Limb (tissue), 2 donors: ENCODE measurements around the gene TMEM97.

ENCODE experiments used
- DNase-seq, 2 donors: peaks; one replicate each; pipeline ENCODE4 v3.0.0-alpha.2; 2016; ENCODE audit errors: extremely low spot score in 2 of 2

TMEM97 gene

DNA sequence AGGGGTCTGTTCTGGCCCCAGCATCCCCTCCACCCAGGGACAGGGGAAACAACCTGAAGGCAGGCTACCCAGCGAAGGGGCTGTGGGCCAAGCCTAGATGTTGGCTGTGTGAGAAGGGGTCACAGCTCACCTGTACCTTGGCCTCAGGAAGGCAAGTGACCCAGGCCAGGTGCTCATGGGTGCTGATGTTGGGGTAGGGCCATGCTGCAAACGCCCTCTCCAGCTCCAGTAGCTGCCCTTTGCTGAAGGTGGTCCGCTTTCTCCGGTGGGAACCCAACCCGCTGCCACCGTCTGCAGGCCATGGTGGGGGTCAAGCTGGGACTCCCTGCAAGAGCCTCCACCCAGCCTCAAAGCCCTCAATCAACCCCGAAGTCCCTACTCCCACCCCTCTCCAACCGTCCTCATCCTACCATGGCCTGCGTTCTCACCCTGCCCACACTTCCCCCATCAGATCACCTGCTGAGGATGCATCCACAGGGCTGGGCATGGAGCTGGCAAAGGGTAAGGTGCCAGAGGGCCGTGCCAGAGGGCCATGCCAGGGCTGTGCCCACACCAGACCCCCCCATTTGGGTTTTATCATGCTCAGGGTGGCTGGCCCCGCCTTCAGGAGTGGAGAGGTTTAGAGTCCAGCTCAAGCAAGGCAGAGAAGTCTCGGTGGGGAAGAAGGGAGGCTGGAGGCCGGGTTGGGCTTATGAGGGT is 45.8 kb downstream of the TMEM97 start, which contains the start of gene SEBOX:
Gene SEBOX (minus strand): TSS at position 535 of the 699 bp plus-strand sequence. CDS start 48 bp downstream, at position 487.
- DNase-seq: no peak

DNA sequence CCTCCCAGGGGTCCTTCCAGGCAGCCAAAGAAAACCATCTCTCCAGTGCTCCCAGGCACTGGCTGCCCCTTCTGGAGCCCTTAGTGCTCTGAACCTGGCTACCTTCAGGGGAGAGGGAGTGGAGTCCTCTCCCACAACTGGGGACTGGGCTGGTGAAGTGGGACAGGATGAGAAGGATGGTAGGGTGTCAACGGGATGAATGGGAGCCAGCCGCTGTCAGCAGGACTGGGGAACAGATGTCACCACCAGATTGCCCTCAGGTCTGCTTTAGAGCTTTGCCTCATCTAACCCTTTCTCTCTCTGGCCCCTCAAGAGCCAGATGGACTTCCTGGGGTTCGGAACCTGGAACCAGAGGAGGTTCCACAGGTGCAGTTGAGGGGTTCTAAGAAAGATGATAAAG is 46.5 kb downstream of the TMEM97 start:
- DNase-seq: no peak

- no peak for DNase-seq
Measured at GRCh38 chr17:28366605-28367004, 47.6 kb downstream of the TMEM97 start.

DNA sequence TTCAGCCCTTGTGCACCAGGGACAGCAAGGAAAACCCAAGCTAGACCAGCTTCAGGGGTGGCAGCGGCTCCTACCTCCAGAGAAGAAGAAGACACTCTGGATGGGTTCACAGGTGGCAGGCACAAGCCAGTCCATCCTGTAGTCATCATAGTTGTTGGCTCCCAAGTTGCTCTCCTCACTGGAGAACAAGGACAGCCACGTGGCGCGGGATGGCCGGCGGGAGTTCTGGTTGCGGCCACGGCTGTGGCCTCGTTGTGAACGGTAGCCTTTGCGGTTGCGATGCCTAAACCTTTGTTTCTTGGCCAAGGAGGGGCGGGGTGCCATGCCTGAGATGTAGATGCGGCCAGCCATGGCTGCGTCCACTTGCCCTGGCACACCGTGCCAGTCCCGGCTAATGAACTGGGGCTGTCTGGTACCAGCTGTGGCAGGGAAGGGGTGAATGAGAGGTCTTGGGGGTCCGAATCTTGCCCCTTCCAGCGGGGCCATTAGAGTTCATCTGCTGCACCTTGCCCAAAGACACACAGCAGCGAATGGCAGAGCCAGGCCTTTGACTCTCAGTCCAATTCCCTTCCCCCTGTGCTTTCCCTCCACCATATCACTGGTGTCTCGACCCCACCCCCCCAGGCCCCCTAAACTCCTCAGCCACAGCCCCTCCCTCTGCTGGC is 48.8 kb downstream of the TMEM97 start:
- DNase-seq: no peak

DNA sequence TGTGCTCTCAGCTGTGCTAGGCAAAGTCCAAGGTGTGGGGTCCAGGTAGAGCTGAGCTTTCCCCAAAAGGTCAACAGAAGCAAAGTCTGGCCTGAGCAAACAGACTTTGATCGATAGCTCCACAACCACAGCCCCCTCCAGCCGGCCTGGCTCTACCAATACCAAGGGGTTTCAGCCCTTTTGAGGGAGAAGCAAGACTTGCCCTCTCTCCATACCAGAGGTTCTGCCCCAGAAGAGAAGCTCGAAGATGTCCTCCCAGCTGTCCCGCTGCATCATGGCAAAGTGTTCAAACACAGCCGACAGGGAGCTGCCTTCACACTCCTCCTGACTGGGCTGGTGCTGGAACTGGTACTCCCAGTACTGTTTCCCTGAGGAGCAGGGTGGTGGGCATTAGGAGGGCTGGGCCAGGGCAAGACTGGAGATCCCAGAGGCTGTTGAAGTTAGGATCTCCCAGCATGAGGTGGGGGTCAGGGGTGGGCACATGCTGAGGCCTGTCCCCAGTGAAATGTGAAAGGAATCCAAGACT is 49.4 kb downstream of the TMEM97 start:
- DNase-seq: no peak

GRCh38 chr17:28368915-28369683 is 50.1 kb downstream of the TMEM97 start:
- DNase-seq: no peak

DNA sequence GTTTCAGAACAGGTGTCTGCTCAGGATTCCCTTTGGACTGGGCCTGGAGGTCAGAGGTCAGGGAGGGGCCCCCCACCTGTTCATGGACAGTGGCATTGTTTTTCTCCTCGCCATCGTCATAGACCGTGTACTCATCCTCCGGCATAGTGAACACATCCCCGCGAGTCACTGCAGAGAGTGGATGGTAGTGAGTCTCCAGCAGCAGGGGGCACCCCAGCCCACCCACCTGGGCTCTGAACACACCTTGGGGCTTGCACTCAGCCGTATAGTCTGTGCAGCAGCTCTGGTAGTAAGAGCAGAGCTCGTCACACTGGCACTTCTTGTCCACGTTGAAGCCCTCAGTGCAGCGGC is 50.7 kb downstream of the TMEM97 start:
- no peak for DNase-seq

GRCh38 chr17:28370035-28370743 is 51.2 kb downstream of the TMEM97 start, which contains the start of gene VTN:
Gene VTN, minus strand, starts transcription at chr17:28370307. Its CDS starts 104 bp downstream, at chr17:28370203.
- no peak for DNase-seq

DNA sequence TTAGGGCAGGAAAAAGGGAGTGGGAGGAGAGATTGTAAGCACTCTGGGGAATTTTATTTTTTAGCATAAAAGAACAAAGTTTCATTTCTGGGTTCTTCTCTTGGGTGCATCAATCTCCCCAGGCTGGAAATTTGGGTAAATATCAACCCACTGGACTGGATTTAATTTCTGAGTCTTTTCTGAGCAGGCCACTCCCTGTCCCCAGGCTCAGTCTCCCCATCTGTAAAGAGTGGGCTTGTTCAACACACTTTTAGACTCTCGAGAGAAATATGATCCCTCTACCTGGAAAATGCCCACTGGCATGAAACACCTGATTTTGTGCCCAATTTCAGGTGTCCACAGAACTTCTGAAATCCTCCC is 51.7 kb downstream of the TMEM97 start:
- no peak for DNase-seq

GRCh38 chr17:28371245-28372202 is 52.5 kb downstream of the TMEM97 start, which contains the start of gene SARM1:
Gene SARM1, plus strand, starts transcription at chr17:28371694. Its CDS starts 339 bp downstream, at chr17:28372033.
- DNase-seq: peak; percentile 74 to 91

DNA sequence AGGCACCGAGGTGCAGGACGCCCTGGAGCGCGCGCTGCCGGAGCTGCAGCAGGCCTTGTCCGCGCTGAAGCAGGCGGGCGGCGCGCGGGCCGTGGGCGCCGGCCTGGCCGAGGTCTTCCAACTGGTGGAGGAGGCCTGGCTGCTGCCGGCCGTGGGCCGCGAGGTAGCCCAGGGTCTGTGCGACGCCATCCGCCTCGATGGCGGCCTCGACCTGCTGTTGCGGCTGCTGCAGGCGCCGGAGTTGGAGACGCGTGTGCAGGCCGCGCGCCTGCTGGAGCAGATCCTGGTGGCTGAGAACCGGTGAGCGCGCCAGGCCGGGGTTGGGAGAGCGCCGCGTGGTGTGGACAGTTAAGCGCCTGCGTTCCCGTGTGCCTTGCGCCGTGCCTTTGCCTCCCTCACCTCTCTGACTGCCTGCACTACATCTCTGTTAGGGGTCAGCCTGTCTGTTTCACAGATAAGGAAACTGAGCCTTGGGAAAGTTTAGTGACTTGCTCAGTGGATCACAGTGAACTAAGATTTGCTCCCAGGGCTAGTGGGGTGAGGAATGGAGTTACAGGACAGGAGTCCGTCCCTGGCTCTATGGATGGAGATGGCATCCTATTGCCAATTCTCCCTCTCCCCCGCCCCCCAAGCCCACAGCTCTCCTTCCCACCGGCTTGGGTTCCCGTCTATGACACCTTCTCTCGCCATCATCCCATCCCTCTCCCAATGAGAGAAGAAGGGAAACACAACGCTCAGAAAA is 53.4 kb downstream of the TMEM97 start:
- no peak for DNase-seq

- no peak for DNase-seq
Measured at GRCh38 chr17:28372945-28373274, 53.9 kb downstream of the TMEM97 start.
